Hepatocyte (in vitro differentiated cells): ENCODE data around the gene ACBD7.

Experiments used
- EZH2 ChIP-seq: fragments of 200-600 bp; sonication (generic); IDR thresholded peaks from 2 replicates; pipeline ENCODE4 v1.6.1; 2016; ENCODE audit warnings: antibody characterized with exemption, mild to moderate bottlenecking, borderline replicate concordance
- EZH2phosphoT487 ChIP-seq: fragments of 200-600 bp; sonication (generic); IDR thresholded peaks from one replicate; pipeline ENCODE4 v1.6.1; 2018; ENCODE audit warnings: antibody characterized with exemption, mild to moderate bottlenecking, low read depth, moderate library complexity; ENCODE audit not compliant: unreplicated experiment, severe bottlenecking
- TF ChIP-seq, protein P1 (sequence below): fragments of 200-600 bp; sonication (generic); IDR thresholded peaks from 2 replicates; pipeline ENCODE4 v1.5.1; 2016; ENCODE audit warnings: antibody characterized with exemption, mild to moderate bottlenecking; ENCODE audit not compliant: poor library complexity

DNA sequence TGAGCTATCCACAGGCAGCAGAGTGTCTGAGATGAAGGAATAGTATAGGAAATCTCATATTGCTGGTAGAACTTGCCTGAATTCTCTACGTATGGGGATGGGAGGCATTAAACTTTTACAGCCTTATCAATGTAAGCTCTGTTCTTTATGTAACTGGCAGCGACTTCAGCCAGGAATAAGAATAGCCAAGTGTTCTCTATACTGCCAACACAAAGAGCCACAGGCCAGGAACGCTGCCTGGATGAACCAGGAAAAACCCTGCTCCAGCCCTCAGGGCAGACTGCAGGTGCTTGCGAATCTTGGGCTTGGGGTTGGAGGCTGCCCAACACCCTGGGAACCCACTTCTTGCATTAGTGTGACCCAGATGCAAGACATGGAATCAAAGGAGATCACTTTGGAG, 50.9 kb downstream of the ACBD7 start:
- TF ChIP-seq, protein P1, sequence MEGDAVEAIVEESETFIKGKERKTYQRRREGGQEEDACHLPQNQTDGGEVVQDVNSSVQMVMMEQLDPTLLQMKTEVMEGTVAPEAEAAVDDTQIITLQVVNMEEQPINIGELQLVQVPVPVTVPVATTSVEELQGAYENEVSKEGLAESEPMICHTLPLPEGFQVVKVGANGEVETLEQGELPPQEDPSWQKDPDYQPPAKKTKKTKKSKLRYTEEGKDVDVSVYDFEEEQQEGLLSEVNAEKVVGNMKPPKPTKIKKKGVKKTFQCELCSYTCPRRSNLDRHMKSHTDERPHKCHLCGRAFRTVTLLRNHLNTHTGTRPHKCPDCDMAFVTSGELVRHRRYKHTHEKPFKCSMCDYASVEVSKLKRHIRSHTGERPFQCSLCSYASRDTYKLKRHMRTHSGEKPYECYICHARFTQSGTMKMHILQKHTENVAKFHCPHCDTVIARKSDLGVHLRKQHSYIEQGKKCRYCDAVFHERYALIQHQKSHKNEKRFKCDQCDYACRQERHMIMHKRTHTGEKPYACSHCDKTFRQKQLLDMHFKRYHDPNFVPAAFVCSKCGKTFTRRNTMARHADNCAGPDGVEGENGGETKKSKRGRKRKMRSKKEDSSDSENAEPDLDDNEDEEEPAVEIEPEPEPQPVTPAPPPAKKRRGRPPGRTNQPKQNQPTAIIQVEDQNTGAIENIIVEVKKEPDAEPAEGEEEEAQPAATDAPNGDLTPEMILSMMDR = no peak
- no peak for TF ChIP-seq EZH2
- no peak for TF ChIP-seq EZH2phosphoT487
